ENCODE results near the gene KRTAP12-4. TPM values are rescaled to one million over a fixed set of nuclear protein-coding genes. Genes with fewer than 3 reads are reported as not detected.

Gene KRTAP12-4
- total and polyA plus RNA-seq, 9 donors, result not detected

DNA sequence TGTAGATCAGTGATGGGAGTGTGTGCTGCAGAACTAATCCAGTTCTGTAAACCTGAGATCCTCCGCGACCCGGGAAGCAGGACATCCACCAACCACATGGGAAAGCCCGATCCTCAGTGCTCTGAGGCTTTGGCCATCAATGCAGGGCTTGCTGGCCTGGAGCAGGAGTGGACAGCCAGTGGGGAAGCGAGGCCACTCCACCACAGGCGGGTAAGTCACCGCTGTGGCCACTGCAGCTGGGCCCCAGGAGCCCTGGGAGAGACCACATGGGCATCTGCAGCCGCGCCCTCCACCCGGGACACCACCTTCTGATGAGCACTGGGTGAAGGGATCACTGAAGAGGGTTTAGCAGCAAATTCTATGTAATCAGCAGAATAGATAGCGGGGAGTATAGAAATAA lies 26.7 kb upstream of the KRTAP12-4 start:
- Histone ChIP-seq H3K4me3 (no peak overlapping the region), H3K4me1 (ENCODE audit: insufficient read depth) (no peaks in the 10 kb centered on the region), H3K27ac (no peak overlapping the region), H3K9me3 (no peaks in the 10 kb centered on the region), H3K27me3 (no peaks in the 10 kb centered on the region), H3K36me3 (no peaks in the 10 kb centered on the region)
- no peak for DNase-seq
- intact Hi-C loops (cut with DNase I), result no loop called here
- TF ChIP-seq POLR2A (IDR thresholded peaks at IDR 0.05) (no peak), EP300 (IDR thresholded peaks at IDR 0.05) (no peak)
- TF ChIP-seq, protein P1, sequence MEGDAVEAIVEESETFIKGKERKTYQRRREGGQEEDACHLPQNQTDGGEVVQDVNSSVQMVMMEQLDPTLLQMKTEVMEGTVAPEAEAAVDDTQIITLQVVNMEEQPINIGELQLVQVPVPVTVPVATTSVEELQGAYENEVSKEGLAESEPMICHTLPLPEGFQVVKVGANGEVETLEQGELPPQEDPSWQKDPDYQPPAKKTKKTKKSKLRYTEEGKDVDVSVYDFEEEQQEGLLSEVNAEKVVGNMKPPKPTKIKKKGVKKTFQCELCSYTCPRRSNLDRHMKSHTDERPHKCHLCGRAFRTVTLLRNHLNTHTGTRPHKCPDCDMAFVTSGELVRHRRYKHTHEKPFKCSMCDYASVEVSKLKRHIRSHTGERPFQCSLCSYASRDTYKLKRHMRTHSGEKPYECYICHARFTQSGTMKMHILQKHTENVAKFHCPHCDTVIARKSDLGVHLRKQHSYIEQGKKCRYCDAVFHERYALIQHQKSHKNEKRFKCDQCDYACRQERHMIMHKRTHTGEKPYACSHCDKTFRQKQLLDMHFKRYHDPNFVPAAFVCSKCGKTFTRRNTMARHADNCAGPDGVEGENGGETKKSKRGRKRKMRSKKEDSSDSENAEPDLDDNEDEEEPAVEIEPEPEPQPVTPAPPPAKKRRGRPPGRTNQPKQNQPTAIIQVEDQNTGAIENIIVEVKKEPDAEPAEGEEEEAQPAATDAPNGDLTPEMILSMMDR (IDR thresholded peaks at IDR 0.05), result no peak
- WGBS, 3 donors, result 79 to 88% (median 85%) methylated on average over 11 of the region's 11 CpGs

DNA sequence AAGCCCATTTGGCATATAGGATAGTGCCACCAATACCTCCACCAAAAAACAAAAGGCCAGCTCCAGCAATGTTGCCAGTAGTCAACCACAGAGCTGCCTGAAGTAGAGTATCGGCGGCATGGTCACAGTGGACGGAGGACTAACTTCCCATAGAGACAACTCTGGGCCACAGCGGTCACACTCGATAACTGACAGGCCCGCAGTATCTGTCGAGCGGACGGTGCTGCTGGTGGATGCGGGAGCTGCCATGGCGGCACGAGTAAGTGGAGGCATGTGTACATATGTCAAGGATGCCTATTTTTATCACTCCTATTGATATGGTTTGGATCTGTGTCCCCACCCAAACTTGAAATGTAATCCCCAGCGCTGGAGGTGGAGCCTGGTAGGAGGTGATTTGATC lies 23.4 kb upstream of the KRTAP12-4 start:
- no peak for TF ChIP-seq POLR2A (IDR thresholded peaks at IDR 0.05)
- TF ChIP-seq EP300 (IDR thresholded peaks at IDR 0.05), result no peak
- TF ChIP-seq, protein P1 (IDR thresholded peaks at IDR 0.05), result no peak
- no peaks in the 10 kb centered on the region for H3K9me3 ChIP-seq
- intact Hi-C loops (cut with DNase I), result no loop called here
- 92 to 93% (median 92%) methylated on average over 13 of the region's 13 CpGs for WGBS, 3 donors
- no peak for DNase-seq
- H3K27ac ChIP-seq, result no peak overlapping the region
- H3K4me3 ChIP-seq, result no peak overlapping the region
- no peaks in the 10 kb centered on the region for H3K4me1 ChIP-seq (ENCODE audit: insufficient read depth)
- H3K27me3 ChIP-seq, result no peaks in the 10 kb centered on the region
- H3K36me3 ChIP-seq, result no peaks in the 10 kb centered on the region

DNA sequence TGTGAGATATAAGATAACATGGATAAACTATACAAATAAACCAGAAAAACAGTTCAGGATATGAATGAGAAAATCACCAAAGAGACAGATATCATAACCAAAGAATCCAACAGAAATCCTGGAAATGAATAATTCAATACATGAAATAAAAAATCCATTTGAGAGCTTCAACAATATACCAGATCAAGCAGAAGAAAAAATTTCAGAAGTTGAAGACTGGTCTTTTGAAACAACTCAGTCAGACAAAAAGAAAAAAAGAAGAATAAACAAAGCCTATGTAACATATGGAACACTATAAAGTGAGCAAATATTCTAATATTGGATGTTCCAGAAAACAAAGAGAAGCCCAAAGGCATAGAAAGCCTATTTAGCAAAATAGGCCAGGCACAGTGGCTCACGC lies 17.5 kb upstream of the KRTAP12-4 start:
- 90 to 97% (median 96%) methylated on average over 1 of the region's 1 CpG for WGBS, 3 donors
- H3K4me1 ChIP-seq (ENCODE audit: insufficient read depth), result no peaks in the 10 kb centered on the region
- no peak for DNase-seq
- no peaks in the 10 kb centered on the region for H3K36me3 ChIP-seq
- intact Hi-C loops (cut with DNase I), result no loop called here
- H3K27me3 ChIP-seq, result no peaks in the 10 kb centered on the region
- TF ChIP-seq EP300 (IDR thresholded peaks at IDR 0.05) (no peak), POLR2A (IDR thresholded peaks at IDR 0.05) (no peak)
- TF ChIP-seq, protein P1 (IDR thresholded peaks at IDR 0.05), result no peak
- H3K27ac ChIP-seq, result no peak overlapping the region
- H3K9me3 ChIP-seq, result no peaks in the 10 kb centered on the region
- no peak overlapping the region for H3K4me3 ChIP-seq

DNA sequence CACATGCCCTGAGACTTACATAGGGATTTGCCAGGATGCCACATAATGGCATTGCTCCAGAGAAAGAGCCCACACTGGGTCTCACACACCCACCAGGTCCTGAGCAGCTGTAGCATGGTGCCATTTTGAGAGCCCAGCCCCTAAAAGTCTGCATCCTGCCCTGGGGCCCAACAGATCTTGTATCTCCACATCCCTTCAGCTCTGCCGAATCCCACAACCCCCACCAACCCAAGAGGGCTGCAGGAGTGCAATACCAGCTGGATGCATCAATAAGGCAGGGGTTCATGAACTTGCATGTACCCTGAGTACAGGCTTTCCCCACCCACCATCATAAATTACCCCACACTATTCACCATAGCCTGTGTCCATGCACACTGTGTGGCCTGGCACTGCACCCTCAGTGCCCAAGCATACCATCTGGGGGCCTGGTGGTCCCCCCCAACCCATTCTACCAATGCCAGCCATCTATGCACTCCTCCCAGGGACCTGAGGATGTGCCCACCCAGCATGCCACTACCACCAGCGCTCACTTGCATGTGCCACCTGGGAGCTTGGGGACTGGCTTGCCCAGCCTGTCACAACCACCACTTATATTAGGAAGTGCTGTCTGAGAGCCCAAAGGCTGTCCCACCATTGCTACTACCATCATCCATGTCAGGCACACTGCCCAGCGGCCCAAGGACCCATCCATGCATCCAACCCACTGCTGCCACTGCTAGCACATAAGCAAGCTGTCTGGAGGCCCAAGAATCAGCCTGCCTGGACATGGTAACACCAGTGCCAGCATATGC lies 16.4 kb upstream of the KRTAP12-4 start:
- DNase-seq, result no peak
- no peaks in the 10 kb centered on the region for H3K27me3 ChIP-seq
- no peaks in the 10 kb centered on the region for H3K9me3 ChIP-seq
- intact Hi-C loops (cut with DNase I), result no loop called here
- no peak overlapping the region for H3K27ac ChIP-seq
- H3K4me1 ChIP-seq (ENCODE audit: insufficient read depth), result no peaks in the 10 kb centered on the region
- 57 to 83% (median 83%) methylated on average over 3 of the region's 3 CpGs for WGBS, 3 donors
- no peaks in the 10 kb centered on the region for H3K36me3 ChIP-seq
- TF ChIP-seq, protein P1 (IDR thresholded peaks at IDR 0.05), result no peak
- TF ChIP-seq EP300 (IDR thresholded peaks at IDR 0.05), result no peak
- no peak for TF ChIP-seq POLR2A (IDR thresholded peaks at IDR 0.05)
- H3K4me3 ChIP-seq, result no peak overlapping the region
